ENCODE data around the gene AUTS2. TPM values are rescaled to one million over a fixed set of nuclear protein-coding genes. Genes with fewer than 3 reads are reported as not detected.

The AUTS2 gene
- total RNA-seq, 4 donors from 2014 or later: 14.9 to 27.2 (median 17.5) TPM

DNA sequence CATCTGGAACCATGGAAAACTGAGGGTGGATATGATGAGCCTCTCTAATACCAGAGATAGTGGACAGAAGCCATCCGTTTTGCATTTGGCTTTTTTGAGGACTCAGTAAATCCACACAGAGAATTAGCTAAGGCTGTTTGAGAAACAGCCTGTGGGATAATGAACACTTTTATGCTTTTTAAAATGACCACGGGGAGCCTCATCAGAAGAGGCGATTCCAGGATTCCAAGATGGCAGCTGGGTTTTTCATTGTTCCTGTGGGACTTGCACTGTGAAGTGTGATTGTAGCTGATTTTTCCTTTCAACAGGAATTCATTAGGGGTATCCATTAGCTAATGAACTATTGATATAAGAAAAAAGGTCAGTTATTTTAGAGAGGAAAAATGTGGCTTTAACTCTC, 353.2 kb downstream of the AUTS2 start:
- DNase-seq: no peak
- Histone ChIP-seq H3K9me3 (no peaks in the 10 kb centered on the region), H3K4me1 (peaks cover 0 to 4% of the 10 kb centered on the region in 2 donors), H3K27me3 (no peaks in the 10 kb centered on the region), H3K36me3 (no peaks in the 10 kb centered on the region), H3K4me3 (replicated peaks in 1 of 3) (no peak overlapping the region), H3K27ac (no peak overlapping the region)
- no peak for TF ChIP-seq POLR2A (IDR thresholded peaks at IDR 0.05)
- intact Hi-C loops (cut with DNase I): no loop called here
- WGBS, 2 donors: 97 to 98% methylated on average over 3 of the region's 3 CpGs

DNA sequence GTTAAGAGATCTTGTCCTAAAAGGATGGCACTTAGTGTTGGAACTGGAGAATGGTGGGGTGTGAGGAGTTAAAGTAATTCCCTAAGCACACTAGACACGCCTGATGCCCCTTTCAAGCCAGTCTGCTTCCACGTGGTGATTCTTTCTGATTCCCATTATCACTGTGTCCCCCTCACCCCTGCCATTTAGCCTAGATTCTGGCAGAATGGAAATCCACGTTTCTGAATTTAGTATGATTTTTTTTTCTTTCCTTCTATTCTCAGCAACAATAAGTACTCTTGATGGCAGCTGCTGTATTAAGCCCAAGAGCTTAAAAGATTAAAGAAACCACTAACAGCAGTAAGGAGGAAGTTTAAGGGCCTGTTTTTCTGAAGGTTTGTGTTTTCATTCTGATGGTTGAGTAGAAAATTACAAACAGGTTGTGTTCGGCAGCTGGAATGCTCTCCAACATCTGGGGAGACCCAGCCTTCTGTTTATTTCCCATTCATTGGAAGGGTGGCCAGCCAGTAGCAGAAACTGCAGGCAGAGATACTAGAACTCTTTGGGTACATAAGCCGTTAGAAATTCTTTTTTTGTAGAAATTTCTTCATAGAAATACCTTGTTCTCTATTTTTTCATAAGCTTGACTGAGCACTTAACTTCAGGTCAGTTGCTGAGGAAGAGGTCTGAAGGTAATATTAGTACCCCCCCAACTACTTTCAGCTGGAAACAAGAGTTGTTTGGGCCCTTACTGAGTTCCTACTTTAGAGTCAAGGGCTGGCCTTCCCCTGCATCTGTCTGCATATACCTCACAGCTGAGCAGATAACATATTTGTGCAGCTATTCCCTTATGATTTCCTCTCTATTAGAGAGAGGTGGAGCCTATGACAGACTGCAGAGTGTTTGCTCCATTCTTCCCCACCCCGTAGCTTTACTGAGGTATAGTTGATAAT, 355.1 kb downstream of the AUTS2 start:
- TF ChIP-seq, protein P1, sequence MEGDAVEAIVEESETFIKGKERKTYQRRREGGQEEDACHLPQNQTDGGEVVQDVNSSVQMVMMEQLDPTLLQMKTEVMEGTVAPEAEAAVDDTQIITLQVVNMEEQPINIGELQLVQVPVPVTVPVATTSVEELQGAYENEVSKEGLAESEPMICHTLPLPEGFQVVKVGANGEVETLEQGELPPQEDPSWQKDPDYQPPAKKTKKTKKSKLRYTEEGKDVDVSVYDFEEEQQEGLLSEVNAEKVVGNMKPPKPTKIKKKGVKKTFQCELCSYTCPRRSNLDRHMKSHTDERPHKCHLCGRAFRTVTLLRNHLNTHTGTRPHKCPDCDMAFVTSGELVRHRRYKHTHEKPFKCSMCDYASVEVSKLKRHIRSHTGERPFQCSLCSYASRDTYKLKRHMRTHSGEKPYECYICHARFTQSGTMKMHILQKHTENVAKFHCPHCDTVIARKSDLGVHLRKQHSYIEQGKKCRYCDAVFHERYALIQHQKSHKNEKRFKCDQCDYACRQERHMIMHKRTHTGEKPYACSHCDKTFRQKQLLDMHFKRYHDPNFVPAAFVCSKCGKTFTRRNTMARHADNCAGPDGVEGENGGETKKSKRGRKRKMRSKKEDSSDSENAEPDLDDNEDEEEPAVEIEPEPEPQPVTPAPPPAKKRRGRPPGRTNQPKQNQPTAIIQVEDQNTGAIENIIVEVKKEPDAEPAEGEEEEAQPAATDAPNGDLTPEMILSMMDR (IDR thresholded peaks at IDR 0.05): no peak
- no peak for DNase-seq
- Histone ChIP-seq H3K27me3 (no peaks in the 10 kb centered on the region), H3K4me3 (replicated peaks in 1 of 3) (no peak overlapping the region), H3K27ac (no peak overlapping the region), H3K9me3 (no peaks in the 10 kb centered on the region), H3K4me1 (peaks cover 0 to 4% of the 10 kb centered on the region in 2 donors), H3K36me3 (no peaks in the 10 kb centered on the region)
- whole genome bisulfite sequencing, 2 donors: 66 to 84% methylated on average over 6 of the region's 6 CpGs
- intact Hi-C loops (cut with DNase I): no loop called here

DNA sequence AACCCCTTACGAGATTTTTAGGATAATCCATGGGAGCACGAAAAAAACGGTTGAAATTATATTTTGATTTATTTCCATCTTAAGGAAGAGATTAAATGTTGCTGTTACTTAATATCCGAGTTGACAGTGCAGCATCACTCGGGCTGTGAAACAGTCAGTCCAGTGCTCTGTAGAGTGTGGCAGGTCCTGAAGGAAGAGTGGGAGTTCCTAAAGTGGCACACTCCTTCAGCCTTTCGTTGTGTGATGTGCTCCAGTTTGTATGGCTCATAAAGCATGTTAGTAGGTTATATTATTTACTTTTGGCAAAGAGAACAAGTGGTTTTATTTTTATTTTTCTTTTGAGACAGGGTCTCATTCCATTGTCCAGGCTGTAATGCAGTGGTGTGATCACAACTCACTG, 358.3 kb downstream of the AUTS2 start:
- DNase-seq: no peak
- no peaks in the 10 kb centered on the region for H3K36me3 ChIP-seq
- intact Hi-C loops (cut with DNase I): no loop called here
- H3K4me1 ChIP-seq: peaks cover 3 to 6% of the 10 kb centered on the region in 2 donors
- no peaks in the 10 kb centered on the region for H3K9me3 ChIP-seq
- no peak for TF ChIP-seq POLR2A (IDR thresholded peaks at IDR 0.05)
- TF ChIP-seq, protein P1 (IDR thresholded peaks at IDR 0.05): no peak
- no peaks in the 10 kb centered on the region for H3K27me3 ChIP-seq
- 85 to 97% methylated on average over 6 of the region's 6 CpGs for WGBS, 2 donors
- H3K27ac ChIP-seq: no peak overlapping the region
- H3K4me3 ChIP-seq (replicated peaks in 1 of 3): no peak overlapping the region

DNA sequence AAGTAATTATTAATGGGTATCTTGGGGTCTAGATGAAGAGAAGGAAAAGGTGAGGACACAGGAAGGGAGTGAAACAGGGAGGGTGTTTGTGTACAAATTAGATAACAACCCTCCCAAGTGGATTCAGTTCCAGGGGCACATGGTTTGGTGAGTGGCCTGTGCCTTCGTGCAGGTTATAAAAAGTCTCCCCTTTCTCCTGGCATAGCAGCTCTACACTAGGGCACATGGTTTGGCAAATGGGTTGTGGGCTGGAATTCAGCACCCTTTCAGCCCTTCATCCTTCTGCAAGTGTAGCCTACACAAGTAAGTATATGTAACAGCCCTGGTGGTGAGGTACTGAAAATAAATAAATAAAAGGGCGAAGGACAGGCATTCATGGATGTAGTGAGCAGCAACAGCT, 359.4 kb downstream of the AUTS2 start:
- Histone ChIP-seq H3K27ac (no peak overlapping the region), H3K4me1 (peaks cover 14 to 17% of the 10 kb centered on the region in 2 donors), H3K4me3 (replicated peaks in 1 of 3) (no peak overlapping the region), H3K9me3 (no peaks in the 10 kb centered on the region), H3K27me3 (no peaks in the 10 kb centered on the region), H3K36me3 (no peaks in the 10 kb centered on the region)
- intact Hi-C loops (cut with DNase I): no loop called here
- TF ChIP-seq, protein P1 (IDR thresholded peaks at IDR 0.05): no peak
- TF ChIP-seq POLR2A (IDR thresholded peaks at IDR 0.05): no peak
- WGBS, 2 donors: 95 to 97% methylated on average over 2 of the region's 2 CpGs
- no peak for DNase-seq

DNA sequence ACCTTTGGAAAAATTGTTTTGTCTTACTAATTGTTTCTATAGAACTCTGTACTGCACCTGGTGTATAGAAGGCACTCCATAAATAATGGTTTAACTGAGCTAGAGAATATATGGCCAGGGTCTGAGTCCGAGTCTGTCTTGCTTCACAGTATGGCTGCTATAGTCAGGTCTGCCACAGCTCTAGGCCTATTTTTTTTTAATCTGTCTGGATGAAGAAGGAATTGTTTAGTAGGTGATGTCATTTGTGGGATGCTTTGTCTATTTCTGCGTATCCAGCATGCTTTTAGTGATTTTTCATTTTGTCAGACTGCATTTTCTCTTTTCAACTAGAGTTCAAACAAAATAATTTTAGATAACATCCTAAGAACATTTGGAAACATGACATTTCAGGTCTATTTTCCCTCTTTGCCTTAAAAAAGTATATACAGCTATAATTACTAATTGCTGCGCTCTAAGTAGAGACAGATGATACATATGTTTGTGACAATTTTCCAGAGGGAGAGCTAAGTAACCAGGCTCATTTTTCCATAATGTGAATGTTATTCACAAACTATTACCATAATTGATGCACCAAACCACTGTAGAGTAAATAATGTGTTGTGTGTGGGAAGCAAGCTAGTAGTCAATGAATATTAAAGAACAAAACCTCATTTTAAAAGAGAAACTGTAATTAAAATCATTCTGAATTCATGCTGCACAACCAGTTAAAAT, 361.7 kb downstream of the AUTS2 start:
- intact Hi-C loops (cut with DNase I): no loop called here
- Histone ChIP-seq H3K4me3 (replicated peaks in 1 of 3) (no peak overlapping the region), H3K9me3 (no peaks in the 10 kb centered on the region), H3K36me3 (no peaks in the 10 kb centered on the region), H3K27me3 (no peaks in the 10 kb centered on the region), H3K4me1 (peaks cover 21 to 23% of the 10 kb centered on the region in 2 donors), H3K27ac (no peak overlapping the region)
- TF ChIP-seq, protein P1 (IDR thresholded peaks at IDR 0.05): no peak
- no peak for TF ChIP-seq POLR2A (IDR thresholded peaks at IDR 0.05)
- DNase-seq: no peak
- 94 to 99% methylated on average over 3 of the region's 3 CpGs for WGBS, 2 donors

Data from thyroid gland (tissue), 4 donors.